HG03175 (cell line): Measurements from ENCODE around the gene CCDC6.
A peak's percentile ranks its signal among the peaks of the same experiment; 100 is the strongest.
"Not testable (repeated sequence)": the region's sequence is repeated elsewhere in the genome, so short reads cannot be mapped to it uniquely, and the experiment has no call there.

Source experiments
- ATAC-seq: cut with Tn5 transposase; IDR thresholded peaks from one replicate; pipeline ENCODE4 v1.9.1; 2021; ENCODE audit warnings: mild to moderate bottlenecking, moderate library complexity; ENCODE audit not compliant: unreplicated experiment

The CCDC6 gene

DNA sequence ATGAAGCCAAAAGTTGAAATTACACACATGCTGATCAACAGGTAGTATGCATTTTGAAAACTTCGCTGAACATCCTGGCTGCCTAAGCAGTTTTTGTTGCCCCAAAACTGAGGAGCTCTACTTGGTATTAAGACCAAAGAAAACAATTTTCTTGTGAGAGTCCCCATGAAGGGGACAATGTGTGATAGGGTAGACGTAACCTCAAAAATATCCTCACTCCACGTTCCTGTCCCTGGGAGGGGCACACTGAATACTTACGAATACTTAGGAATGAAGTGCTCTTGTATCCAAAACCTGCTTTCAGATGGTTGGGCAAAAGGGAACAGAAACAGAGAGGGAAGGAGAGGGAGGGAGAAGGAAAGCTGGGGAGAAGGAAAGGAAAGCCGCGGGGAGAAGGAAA, 24.7 kb downstream of the CCDC6 start:
- no peak for ATAC-seq

DNA sequence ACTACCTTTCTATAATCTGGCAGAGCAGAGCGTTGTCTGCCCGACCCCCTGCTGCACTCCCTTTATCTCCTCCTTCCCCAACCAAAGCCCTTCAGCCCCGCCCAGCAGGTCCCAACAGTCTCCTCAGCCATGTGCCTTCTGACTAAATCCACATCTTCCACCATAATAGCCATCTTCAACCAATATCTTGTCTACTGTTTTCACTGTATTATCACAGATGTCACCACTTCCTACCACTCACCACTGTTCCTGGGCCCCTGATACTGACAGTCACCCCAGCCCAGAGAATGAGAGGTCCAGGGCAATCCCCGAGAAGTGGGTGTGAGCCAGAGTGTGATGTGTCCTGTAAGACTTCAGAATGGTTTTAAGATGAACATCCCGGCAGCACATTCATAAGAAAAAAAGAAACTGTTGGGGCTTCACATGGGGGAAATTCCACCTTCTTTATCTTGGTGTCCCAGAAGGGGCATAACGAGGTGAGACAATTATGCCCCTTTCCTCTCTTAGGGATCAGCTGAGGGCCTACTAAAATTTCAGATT, 25.3 kb downstream of the CCDC6 start:
- peak; percentile 54 for ATAC-seq

DNA sequence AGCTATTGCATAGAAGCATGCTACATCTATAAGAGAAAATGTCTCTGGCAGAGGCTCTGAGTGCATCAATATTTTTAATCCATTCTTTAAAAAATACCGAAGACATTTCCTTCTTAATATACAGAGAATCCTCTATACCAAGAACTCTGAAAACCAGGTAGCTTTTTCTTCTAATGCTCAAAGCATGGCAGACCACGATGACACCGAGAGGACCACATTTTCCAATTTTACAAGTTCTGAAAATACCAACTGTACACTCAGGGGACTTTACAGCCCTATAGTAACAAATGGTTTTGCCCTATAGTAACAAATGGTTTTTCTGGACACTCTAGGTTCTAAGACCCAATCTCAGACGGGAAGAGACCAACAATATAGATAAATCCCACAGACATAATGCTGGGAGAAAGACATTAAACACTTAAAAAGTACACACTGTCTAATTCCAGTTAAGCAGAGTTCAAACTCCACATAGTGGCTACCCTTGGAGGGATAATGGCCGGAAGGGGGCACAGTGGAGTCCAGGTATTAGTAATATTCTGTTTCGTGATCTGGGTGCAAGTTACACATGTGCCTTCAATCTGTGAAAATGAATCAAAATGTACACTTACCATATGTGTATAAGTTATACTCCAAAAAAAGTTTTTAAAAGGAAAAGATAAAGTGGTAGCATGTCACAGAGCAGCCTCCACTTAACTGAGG, 26.2 kb downstream of the CCDC6 start:
- no peak for ATAC-seq

DNA sequence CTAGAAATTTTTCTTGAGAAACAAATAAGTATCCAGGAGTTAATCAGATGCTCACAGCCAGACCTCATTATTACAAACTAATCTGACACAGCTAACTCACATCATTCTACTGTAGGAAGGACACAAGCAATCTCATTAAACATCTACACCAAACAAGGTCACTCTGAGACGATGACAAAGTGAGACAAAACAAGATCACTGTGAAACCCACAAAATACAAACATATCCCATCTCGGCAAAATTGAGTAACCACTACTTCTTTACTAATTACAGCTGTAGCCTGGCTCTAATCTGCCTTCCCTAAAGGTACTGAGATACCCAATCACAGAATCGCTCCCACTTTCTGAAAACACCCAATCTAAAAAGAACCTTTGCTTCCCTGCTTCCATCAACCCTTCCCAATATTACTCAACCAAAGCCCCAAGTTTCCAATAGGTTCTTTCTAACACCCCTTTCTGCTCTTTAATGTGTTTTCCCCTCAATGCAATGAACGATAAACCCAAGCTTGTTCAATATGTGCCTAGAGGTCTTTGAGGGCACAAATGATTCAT, 26.9 kb downstream of the CCDC6 start:
- peak; percentile 66 for ATAC-seq

DNA sequence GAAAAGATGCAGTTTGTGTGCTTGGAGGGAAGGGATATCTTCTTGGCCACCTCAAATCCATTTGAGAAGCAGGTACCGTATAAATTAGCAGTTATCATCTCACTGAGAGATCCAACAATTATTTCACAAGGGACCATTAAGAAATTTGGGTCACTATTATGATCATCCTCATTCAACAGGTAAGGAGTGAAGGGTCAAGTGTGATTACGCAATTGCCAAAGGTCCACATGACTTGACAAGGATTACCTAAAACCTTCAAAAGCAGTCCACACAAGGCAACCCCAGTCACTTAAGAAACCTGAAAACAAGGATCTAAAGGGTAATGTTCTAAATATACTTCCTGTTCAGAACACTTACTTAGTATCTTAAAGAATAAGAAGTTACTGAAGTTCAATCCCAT, 27.4 kb downstream of the CCDC6 start:
- ATAC-seq: no peak

DNA sequence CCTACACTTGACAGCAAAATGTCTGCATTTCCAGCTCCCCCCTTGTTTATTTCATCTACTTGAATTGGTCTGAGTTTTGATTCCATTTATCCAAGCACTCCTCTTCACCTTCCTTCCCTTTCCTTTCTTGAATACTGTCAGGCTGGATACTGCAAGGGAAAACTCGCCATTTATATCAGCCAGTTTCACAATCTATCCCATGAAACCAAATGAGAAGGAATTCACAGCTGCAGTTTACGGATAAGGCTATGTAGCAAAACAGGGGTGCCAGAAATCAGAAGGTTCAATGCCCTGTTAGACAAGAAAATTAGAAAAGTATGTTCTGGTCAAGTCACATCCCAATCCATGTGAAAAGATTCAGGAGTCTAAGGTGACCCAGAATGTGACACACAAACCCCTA, 28.1 kb downstream of the CCDC6 start:
- ATAC-seq: no peak

DNA sequence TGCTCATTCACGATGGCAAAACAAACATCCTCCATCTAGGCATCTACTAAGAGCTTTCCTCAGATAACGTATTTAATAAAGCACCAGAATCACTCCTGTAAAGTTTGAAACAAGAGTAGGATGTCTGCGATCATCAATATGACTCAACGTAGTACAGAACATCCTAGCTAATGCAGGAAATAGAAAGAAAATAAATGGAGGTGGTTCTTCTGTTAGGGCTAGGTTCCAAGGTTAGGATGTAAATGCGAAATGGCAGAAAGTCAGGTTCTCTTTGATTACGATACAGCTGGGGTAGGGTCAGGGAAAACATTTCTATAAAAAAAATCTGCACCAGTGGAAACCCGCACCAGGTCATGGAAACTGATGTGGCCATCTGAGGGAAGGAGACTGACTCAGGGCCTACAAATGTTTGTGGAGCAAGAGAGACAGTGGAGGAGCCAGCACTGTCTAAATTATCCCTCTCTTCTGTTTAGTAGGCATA, 29.1 kb downstream of the CCDC6 start:
- ATAC-seq: no peak

DNA sequence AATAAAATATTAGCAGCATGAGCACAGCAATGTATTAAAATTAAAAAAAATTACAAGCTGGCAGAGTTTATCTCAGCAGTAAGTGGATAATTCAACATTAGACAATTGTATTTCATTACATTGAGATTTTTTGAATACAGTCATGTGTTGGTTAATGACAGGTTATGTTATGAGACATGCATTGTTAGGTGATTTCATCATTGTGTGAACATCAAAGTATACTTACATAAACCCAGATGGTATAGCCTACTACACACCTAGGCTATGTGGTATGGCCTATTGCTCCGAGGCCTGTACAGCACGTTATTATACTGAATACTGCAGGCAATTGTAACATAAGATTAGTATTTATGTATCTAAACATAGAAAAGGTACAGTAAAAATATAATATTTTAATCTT, 29.7 kb downstream of the CCDC6 start:
- no peak for ATAC-seq

DNA sequence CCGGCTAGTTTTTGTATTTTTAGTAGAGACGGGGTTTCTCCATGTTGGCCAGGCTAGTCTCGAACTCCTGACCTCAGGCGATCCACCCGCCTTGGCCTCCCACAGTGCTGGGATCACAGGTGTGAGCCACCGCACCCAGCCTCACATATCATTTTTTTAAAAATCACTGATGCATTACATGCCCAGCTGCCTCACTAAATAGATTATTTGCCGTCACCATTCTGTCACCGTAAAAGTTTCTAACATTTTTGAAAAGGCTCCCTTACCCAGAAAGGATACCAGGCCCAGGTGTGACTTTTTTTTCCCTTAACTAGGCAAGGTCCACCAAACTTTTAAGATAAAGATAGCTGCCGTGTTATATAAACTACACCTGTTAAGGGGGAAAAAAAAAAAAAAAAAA, 30.1 kb downstream of the CCDC6 start:
- ATAC-seq: not testable (repeated sequence)

DNA sequence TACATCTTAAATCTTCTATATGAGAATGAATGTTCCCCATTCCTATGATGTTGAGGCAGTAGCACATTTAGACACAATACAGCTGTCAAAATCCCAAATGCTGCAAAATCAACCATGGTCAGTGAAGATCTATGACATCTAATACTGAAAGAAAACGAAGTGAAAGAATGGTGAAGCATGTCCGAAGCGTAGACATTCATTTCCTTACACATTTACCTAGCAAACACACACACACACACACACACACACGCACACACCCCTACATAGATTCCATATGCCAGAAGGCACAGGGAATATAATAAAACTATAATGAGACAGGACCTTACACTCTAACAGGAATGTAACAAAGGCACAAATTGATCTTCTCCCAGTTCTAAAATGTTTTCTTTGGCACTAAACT, 32.5 kb downstream of the CCDC6 start:
- peak; percentile 86 for ATAC-seq

DNA sequence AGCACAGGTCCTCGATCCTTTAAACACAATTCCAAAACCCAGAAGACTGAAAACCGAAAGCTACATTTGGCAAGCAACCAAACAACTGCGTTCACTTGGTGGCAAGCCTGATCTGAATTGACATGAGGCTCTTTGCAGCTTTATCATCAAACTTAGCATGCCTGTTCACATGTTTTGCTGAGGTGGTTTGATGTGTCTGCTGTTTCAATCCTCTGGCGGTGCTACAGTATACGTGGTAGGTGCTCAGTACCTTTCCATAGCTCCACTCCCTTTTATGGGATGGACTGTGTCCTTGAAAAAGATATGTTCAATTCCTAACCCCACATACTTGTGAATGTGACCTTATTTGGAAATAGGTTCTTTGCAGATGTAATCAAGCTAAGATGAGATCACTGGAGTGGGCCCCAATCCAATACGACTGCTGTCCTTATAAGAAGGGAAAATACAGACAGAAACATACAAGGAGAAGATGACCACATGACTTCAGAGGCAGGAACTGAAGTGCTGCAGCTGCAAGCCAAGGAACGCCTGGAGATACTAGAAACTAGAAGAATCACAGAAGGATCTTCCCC, 33.4 kb downstream of the CCDC6 start:
- ATAC-seq: no peak

DNA sequence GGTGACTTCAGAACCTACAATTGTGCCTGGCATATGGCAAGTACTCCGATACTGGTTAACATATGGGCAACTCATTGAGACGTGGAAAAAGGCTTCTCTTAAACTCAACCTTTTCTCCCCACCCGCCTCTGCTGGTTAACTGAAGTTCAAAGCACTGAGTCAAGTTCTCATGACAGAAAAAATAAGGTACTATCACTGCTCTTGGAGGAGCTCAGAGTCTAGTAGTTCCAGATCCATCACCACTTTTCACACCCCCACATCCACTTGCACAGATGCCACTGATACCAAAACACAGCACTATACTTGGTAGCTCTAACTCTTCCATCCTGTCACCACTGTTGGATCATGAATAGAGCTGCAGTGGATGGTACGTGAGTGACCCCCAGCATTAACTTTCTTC, 36.2 kb downstream of the CCDC6 start:
- no peak for ATAC-seq

DNA sequence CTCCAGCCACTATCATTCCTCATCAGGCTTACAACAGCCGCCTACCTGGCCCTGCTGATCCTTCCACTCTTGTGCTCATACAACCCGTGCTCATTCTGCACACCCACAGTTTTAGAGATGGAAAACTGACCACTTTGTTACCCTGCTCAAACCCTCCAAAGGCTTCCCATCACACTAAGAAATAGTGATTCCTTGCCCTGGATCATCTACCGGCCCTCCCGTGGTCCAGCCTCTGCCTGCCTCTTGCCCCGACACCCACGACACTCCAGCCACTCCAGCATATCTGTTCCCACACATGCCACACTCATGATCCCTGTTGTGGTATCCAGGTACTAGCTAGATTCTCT, 36.8 kb downstream of the CCDC6 start:
- ATAC-seq: no peak

DNA sequence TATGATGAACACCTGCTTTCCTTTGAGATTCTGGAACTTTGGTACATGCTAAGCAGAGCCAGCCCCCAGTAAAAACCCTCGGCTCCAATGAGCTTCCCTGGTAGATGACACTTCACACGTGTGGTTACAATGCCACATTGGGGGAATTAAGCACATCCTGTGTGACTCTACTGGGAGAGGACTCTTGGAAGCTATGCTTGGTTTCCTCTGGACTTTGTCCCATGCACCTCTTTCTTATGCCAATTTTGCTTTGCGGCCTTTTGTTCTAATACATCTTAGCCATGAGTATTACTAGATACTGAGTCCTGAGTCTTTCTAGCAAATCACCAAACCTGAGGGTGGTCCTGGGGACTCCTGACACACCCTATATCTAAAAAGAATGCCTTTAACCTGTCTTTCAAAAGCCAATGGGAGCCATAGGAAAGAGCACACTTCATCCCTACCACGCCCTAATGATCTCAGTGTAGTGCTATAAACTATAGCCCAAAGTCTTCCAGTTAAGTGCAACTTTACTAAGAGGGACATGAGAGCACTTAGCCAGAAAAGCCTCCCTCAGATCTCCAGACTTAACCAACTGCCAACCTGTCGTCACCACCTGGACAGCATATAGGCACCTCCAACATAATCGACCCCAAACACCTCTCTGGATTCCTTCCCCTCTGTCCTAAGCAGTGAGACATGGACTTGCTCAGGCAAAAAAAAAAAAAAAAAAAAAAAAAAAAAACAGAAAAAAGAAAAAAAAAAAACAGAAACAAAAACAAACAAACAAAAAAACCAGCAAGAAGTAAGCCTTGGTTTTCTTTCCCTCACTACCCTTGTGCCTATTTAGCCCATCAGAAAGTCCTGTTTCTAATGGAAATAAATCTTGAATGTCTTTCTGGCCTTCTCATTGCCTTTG, 37.4 kb downstream of the CCDC6 start:
- ATAC-seq: no peak

DNA sequence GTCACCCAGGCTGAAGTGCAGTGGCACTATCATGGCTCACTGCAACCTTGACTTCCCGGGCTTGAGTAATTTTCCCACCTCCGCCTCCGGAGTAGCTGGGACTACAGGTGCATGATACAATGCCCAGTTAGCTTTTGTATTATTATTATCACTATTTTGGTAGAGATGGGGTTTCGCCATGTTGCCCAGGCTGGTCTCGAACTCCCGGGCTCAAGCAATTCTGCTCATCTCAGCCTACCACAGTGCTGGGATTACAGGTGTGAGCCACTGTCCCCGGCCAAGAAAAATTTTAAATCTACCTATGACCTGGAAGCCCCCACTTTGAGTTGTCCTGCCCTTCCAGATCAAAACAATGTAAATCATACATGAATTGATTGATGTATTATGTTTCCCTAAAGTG, 38.8 kb downstream of the CCDC6 start:
- ATAC-seq: no peak

DNA sequence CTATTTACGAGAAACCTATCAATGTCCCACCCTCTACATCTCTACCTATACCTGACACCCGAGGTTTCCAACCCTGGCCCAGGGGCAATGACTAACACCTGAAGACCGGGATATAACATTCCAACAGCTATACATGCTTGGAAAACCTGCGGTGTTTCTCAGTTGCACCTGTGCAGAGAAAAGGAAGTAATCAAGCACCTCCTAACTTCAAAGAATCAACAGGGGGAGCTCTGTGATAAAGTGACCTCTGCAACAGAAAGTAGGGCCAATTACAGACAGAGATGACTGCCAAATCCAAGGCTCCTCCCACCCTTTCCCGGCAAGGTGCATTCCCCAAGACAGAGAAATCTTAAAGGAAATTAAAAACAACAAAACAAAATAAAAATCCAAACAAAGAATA, 41.3 kb downstream of the CCDC6 start:
- ATAC-seq: peak; percentile 74

DNA sequence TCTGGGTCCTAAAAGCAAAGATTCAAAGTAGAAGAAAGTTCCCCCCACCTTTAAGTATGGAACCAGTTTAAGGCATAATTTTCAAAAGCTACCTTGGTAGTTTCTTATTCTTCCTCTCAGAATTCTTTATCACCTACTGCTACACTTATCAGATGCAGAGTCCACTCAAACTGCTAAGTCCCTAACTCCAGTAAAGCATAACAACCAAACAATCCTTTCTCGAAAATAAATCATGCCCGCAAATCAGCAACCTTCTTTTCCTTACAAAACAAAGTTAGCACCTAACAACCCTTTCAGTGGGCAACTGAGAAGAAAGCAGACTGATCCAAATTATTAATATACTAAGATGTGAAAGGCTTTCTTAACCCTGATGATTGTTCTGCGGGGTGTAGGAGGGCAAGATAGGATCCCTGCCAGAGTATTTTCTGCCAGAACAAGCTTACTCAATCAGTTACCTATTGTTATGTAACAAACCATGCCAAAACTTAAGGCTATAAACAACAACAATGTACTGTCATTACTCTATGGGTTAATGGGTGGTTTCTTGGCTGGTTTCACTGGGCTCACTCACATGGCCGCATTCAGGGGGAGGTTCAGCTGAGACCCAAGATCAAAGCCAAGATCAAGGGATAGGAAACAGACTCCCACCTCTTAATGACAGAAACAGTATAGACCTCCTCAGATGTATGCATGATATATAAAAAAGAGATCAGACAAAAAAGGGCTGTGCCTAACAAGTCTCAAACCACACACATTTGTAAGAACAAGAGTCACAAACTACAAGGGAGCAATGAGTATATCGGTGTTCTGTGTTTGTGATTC, 42.0 kb downstream of the CCDC6 start:
- no peak for ATAC-seq

DNA sequence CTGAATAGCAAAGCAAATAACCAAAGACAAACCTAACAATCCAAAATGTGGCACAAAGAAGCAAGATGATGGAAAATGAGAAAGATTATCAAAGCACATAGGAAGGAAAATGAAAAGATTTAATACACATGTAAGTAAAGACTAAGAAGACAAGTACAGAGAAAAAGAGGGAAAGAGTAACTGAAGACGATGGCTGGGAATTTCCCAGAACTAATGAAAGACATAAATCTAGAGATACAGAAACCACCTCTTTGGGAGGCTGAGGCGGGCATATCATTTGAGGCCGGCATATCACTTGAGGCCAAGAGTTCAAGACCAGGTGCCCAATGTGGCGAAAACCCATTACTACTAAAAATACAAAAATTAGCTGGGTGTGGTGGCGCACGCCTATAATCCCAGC, 46.8 kb downstream of the CCDC6 start:
- no peak for ATAC-seq

DNA sequence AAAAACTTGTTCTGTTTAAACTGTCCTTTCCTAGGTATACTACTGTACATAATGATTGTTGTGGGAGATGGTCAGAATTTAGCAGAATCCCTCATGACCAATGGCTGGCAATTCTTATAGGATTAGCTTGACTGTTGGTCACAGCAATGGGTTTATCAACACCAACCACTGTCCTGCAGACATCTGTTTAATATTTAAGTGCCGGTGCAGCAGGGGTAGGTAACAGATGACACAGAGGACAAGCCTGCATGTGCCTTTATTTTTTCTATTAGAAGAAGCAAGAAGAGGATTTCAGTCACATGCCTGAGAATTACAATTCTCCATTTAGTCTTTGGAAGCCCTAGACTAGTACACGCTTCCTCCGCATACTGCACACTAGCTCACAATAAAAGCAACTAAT, 48.4 kb downstream of the CCDC6 start:
- no peak for ATAC-seq

DNA sequence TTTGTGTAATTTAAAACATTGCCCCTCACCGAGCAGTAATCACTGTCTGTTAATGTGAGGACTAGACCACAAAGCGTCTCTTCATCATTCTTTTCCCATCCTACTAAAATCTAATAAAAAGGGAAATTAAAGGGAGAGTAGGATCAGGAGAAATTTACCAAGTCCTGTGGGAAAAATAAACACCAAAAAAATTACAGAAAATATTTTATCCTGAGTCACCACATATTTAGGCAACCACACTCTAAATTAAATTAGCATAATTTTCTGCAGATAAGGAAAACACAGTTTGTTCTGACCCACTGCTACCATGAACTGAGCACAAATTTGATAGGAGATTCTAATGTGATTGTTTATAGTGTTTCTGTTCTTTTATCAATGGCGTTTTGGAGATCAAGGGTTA, 49.3 kb downstream of the CCDC6 start:
- ATAC-seq: no peak

DNA sequence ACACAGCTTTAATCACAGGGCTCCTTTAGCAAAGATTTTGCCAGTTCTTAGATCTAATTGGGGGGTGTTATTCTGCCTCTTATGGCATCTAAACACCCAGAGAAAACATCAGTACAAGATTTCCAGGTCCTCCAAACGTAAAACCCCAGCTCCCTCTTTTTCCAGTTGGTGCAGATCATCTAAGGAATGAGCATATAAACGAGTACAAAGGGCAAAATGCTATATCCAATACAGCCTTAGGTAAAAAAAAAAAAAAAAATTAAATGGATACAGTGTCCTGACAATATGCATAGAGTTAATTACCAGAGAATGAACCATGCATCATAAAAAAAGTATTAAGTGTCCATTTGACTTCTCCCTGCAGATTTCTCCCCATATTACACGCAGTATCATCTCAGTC, 50.3 kb downstream of the CCDC6 start:
- ATAC-seq: no peak
